Activated naive CD8-positive, alpha-beta T cell treated with anti-CD3 and anti-CD28 coated beads, Interleukin-2, amount 50 U/mL, for 24 hours (primary cell): Measurements from ENCODE around the gene CRYL1.

Experiments
- ATAC-seq: fragments of 150-1000 bp; cut with Tn5 transposase; one replicate; pipeline ENCODE4 v1.10.0; 2021
- DNase-seq: peaks from one replicate; pipeline ENCODE4 v3.0.0; 2021
- H3K27ac Mint-ChIP-seq: one replicate; pipeline ENCODE4 v1.8.0; 2021; ENCODE audit warnings: mild to moderate bottlenecking, mixed read lengths
- H3K27me3 Mint-ChIP-seq: one replicate; pipeline ENCODE4 v1.8.0; 2021; ENCODE audit warnings: mixed read lengths
- H3K36me3 Mint-ChIP-seq: one replicate; pipeline ENCODE4 v1.8.0; 2021; ENCODE audit warnings: low read depth, mixed read lengths
- H3K4me1 Mint-ChIP-seq: one replicate; pipeline ENCODE4 v1.8.0; 2021; ENCODE audit warnings: mixed read lengths
- H3K4me3 Mint-ChIP-seq: one replicate; pipeline ENCODE4 v1.8.0; 2021; ENCODE audit warnings: mild to moderate bottlenecking, moderate library complexity, mixed read lengths
- H3K9me3 Mint-ChIP-seq: one replicate; pipeline ENCODE4 v1.8.0; 2021; ENCODE audit warnings: mixed read lengths

Gene CRYL1

DNA sequence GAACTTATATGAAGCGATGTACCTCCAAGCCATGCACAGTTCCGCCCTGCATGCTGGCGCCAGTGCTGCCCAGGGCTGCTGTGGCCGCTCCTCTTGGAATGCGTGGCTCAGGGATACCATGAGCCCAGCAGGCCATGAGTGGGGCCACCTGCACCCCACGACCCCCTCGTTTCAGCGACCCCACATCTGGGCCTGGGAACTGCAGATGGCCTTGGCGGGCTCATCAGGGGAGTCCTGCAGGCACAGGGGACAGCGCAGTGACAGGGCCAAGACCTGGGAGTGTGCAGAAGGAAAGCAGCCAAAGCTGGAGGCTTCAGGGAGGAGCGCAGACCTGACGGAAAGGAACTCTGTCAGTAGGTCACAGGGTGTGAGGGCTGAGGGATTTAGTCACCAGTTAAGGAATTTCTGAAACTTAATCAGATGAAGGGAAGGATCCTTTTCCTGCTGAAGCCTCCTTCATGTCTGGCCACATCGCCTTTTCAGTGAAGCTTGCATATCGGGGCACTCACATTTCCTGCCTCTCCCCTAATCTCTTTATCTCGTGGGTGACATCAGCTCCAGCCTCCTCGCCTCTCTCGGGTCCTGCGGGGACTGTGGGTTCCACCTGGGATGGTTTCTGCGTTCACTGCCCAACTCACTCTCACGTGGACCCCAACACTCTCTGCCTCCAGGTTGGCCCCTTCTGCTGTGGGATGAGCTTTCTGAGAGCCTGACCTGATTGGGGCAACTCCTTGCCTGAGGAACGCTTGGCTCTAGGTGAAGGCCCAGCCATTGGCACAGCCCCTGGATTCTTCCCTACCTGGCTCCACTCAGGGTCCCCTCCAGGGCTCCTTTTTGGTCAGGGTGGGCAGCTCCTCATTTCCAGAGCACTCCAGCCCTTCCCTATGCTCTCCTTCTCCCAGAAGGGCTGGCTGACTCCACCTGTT, 123.5 kb downstream of the CRYL1 start:
- H3K36me3 Mint-ChIP-seq = no peaks in the 10 kb centered on the region
- H3K9me3 Mint-ChIP-seq = no peaks in the 10 kb centered on the region
- H3K4me3 Mint-ChIP-seq = no peak overlapping the region
- peaks cover 16% of the 10 kb centered on the region for H3K4me1 Mint-ChIP-seq
- no peak for DNase-seq
- no peak for ATAC-seq
- no peak overlapping the region for H3K27ac Mint-ChIP-seq
- no peaks in the 10 kb centered on the region for H3K27me3 Mint-ChIP-seq

DNA sequence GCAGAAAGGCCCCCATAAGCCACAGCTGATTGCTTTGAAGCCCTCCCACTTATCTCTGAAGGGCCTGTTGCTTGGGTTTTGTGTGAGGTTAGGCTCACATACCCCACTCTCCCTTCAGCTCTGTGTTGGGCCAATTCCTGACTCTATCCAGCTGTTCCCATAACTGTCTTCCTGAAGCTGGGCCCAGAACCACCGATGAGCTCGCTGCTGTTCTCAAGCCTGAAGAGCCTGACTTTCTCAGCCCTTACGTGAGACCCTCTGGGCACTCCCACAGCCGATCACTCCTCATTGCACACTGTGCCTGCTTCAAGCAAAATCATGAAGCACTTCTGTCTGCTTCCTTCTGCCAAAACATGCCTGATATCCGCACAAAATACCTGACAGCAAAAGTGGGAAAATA, 124.1 kb downstream of the CRYL1 start:
- Mint-ChIP-seq H3K36me3 (no peaks in the 10 kb centered on the region), H3K4me1 (peaks cover 16% of the 10 kb centered on the region), H3K9me3 (no peaks in the 10 kb centered on the region), H3K27ac (no peak overlapping the region), H3K27me3 (no peaks in the 10 kb centered on the region), H3K4me3 (no peak overlapping the region)
- ATAC-seq (no peak), DNase-seq (no peak)

DNA sequence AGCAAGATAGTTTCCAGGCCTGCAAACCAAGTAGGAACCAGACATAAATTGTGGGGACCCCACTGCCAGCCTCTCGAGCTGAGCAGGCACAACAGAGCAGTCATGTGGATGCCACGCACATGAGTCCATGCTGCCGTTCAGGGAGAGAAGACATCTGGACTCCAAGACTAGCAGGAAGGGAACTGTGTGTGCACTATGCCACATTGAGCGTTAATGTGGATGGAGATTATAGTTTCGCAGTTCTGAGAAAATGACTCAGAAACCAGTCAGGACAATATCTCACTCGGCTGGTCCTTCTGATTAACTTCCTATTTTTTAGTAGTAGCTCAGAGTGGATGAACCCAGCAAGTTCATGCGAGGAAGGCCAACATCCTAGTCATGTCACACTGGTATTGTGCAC, 124.9 kb downstream of the CRYL1 start:
- Mint-ChIP-seq H3K27me3 (no peaks in the 10 kb centered on the region), H3K4me1 (peaks cover 16% of the 10 kb centered on the region), H3K36me3 (no peaks in the 10 kb centered on the region), H3K4me3 (no peak overlapping the region), H3K27ac (no peak overlapping the region), H3K9me3 (no peaks in the 10 kb centered on the region)
- ATAC-seq (peak; percentile 35), DNase-seq (no peak)

DNA sequence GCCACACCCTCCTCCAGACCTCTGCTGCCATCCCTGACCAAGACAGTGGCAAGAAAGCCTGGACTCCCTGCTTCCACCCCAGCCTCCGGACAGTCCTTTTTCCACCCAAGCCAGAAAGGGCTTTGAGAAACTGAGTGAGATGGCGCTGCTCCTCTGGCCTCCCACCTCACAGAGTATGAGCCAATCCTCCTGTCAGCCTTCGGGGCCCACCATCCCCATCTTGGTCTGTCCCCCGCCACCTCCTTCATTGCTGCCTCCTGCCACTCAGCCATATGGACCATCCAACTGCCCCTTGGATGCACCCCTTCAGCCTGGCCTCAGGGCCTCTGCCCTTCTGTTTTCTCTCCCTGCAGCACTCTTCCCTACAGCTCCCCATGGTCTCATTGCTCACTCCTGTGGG, 125.7 kb downstream of the CRYL1 start:
- no peak for ATAC-seq
- no peak for DNase-seq
- Mint-ChIP-seq H3K4me1 (peaks cover 16% of the 10 kb centered on the region), H3K9me3 (no peaks in the 10 kb centered on the region), H3K27me3 (no peaks in the 10 kb centered on the region), H3K27ac (no peak overlapping the region), H3K4me3 (no peak overlapping the region), H3K36me3 (no peaks in the 10 kb centered on the region)

DNA sequence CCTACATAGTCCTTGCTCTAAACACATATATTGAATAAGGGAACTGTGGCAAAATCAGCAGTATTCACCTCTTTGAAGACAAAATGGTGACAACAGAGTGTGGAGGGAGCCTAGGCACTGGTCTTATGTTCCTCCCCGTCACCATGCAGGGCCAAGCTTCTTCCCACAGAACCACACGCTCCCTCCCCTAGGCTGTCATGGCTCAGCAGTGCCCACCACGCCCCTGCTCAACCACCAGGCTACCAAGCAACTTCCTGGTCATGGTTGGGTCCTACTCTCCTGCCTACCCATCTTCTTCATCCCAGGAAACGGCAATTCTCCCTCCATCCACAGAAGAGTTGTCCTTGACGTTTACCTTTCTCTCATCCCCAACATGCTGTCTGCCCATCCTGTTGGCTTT, 126.1 kb downstream of the CRYL1 start:
- no peak for DNase-seq
- no peaks in the 10 kb centered on the region for H3K9me3 Mint-ChIP-seq
- H3K36me3 Mint-ChIP-seq = no peaks in the 10 kb centered on the region
- no peak overlapping the region for H3K27ac Mint-ChIP-seq
- no peak overlapping the region for H3K4me3 Mint-ChIP-seq
- H3K27me3 Mint-ChIP-seq = no peaks in the 10 kb centered on the region
- no peak for ATAC-seq
- H3K4me1 Mint-ChIP-seq = peaks cover 16% of the 10 kb centered on the region

DNA sequence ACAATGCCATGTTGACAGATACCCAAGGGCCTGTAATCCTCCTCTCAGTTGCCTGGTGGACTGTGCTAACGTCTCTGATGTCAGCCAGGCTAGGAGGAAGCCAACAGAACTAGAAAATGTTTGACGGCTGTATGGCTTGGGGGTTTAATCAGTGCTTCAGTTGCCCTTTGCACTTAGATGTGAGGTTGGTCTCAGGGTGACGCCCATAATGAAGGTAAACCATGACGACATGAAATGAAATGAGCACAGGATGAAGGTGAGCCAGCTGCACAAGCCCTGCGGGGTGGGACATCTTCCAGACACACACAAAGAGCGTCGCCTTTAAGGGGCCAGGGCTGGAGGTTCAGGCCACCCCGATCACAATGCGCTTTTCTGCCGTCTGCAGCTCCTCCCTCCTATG, 127.2 kb downstream of the CRYL1 start:
- no peak overlapping the region for H3K27ac Mint-ChIP-seq
- peaks cover 16% of the 10 kb centered on the region for H3K4me1 Mint-ChIP-seq
- H3K4me3 Mint-ChIP-seq = no peak overlapping the region
- H3K36me3 Mint-ChIP-seq = no peaks in the 10 kb centered on the region
- no peaks in the 10 kb centered on the region for H3K27me3 Mint-ChIP-seq
- no peaks in the 10 kb centered on the region for H3K9me3 Mint-ChIP-seq
- ATAC-seq (no peak), DNase-seq (no peak)

DNA sequence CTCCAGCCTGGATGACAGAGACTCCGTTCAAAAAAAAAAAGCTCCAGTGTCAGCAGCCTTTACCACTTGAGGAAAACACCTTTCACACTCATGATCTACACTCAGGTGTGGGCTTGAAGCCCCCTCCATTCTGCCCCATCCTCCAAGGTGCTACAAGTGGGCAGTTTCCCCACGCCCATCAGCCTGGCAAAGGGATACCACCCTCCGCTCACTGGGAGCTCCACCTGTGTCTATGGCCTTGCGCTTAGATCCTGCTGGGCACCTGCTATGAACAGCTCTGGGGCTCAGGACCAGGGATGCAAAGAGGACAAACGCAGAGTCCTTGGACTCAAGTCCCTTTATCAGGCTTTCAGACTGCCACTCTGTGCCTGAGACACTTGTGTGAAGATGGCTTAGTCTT, 127.8 kb downstream of the CRYL1 start:
- no peak for ATAC-seq

DNA sequence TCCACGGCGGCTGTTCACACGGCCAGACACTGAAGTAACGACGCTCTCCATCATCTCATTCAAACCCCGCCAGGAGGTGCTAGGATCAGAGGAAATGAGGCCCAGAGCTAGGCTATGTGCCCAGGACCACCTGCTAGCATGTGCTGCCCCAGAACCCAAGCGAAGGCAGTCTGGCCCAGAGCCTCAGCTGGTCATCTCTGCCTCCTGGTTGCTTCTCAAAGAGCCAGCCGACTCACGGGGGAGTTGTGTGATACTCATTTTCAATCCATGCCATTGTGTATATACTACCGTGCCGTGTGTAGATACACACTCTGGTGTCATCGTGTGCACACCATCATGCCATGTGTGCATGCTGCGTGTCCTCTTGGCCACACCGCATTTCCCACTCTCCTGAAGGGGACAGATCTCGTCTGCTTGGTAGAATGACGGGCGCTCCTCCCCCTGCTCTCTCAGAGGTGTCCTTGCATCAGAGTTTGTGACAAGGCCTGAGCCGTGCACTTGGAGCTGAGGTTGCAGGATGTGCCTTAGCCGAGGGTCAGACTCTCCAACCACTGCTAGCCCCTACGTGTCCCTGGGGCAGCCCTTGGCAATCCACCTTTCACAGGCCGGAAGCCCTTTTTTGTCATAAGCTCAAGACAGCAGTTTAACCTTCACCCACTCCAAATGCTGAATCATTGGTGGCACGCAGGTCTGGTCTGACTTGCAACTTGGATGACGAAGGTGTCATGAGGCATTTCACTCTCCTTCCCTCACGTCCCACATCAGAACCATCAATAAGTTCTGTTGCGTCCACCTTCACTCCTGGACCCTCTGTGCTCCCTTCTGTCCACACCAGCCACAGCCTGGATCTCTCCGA, 130.4 kb downstream of the CRYL1 start:
- no peaks in the 10 kb centered on the region for H3K4me1 Mint-ChIP-seq
- H3K9me3 Mint-ChIP-seq = no peaks in the 10 kb centered on the region
- no peak for ATAC-seq

More for the DNA sequence above, 127.8 kb downstream of the CRYL1 start:
- H3K4me1 Mint-ChIP-seq = peaks cover 16% of the 10 kb centered on the region
- no peaks in the 10 kb centered on the region for H3K36me3 Mint-ChIP-seq
- DNase-seq = no peak
- H3K27me3 Mint-ChIP-seq = no peaks in the 10 kb centered on the region
- no peak overlapping the region for H3K27ac Mint-ChIP-seq
- no peaks in the 10 kb centered on the region for H3K9me3 Mint-ChIP-seq
- no peak overlapping the region for H3K4me3 Mint-ChIP-seq

DNA sequence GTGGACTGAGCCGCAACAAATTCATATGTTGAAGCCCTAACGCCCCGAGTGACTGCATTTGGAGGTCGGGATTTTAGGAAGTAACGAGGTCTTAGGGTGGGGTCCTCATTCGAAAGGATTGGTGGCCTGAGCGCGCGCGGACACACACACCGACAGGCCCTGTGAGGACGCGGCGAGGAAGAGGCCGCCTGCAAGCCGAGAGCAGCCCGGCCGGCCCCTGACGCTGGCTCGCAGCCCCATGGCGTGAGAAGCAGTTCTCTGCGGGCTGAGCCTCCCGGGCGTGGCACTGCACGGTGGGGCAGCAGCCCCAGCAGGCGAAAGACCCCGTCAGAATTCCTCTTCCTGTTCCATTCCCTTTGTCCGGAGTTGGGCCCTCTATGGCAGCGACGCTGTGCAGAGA, 131.2 kb downstream of the CRYL1 start:
- no peak overlapping the region for H3K27ac Mint-ChIP-seq
- ATAC-seq = no peak
- no peak for DNase-seq
- no peak overlapping the region for H3K4me3 Mint-ChIP-seq
- no peaks in the 10 kb centered on the region for H3K36me3 Mint-ChIP-seq
- H3K9me3 Mint-ChIP-seq = no peaks in the 10 kb centered on the region
- H3K27me3 Mint-ChIP-seq = no peaks in the 10 kb centered on the region
- no peaks in the 10 kb centered on the region for H3K4me1 Mint-ChIP-seq

More for the DNA sequence above, 130.4 kb downstream of the CRYL1 start:
- no peak for DNase-seq
- Mint-ChIP-seq H3K27ac (no peak overlapping the region), H3K36me3 (no peaks in the 10 kb centered on the region), H3K27me3 (no peaks in the 10 kb centered on the region), H3K4me3 (no peak overlapping the region)

DNA sequence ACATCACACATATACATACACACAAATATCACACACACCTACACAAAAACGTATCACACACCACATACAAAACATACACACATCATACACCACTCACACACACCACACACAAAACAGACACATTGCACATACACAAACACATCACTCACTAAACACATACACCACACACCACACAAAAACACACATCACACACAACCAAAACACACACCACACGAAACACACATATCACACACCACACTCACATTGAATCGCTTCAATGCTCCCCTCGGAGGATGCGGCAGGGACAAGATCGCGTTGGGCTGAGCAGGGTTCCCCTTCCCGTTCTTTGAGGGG, 131.5 kb downstream of the CRYL1 start:
- H3K9me3 Mint-ChIP-seq = no peaks in the 10 kb centered on the region
- no peak overlapping the region for H3K4me3 Mint-ChIP-seq
- no peak overlapping the region for H3K27ac Mint-ChIP-seq
- ATAC-seq = no peak
- H3K4me1 Mint-ChIP-seq = no peaks in the 10 kb centered on the region
- DNase-seq = no peak
- H3K36me3 Mint-ChIP-seq = no peaks in the 10 kb centered on the region
- H3K27me3 Mint-ChIP-seq = no peaks in the 10 kb centered on the region

DNA sequence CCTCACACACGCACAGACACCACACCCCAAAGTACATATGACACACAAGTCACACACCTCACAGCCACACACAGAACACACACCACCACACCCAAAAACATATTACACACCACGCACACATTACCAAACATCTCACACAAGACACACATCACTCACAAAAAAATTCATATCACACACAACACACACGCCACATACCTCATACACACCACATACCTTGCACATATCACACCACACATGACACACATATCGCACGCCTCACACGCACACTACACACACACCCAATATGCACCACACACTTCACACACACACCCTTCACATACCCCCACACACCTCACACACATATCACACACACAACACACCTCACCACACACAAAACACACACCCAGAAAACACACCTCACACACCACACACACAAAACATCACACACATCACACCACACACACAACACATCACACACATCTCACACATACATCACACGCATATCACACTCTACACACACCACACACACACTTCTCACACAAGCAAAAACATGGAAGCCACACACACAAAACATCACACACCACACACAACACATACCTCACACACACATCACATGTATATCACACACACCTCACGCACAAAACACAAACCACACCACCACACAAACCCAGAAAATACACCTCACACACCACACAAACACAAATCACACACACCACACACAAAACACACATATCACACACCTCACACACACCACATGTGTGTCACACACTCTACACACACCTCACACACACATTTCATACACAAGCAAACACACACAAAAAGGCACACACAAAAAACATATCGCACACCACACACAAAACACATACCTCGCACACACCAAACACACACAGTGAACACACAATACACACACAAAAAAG, 132.1 kb downstream of the CRYL1 start:
- Mint-ChIP-seq H3K4me3 (no peak overlapping the region), H3K9me3 (no peaks in the 10 kb centered on the region), H3K27ac (no peak overlapping the region), H3K36me3 (no peaks in the 10 kb centered on the region), H3K27me3 (no peaks in the 10 kb centered on the region), H3K4me1 (no peaks in the 10 kb centered on the region)
- ATAC-seq (no peak), DNase-seq (no peak)

DNA sequence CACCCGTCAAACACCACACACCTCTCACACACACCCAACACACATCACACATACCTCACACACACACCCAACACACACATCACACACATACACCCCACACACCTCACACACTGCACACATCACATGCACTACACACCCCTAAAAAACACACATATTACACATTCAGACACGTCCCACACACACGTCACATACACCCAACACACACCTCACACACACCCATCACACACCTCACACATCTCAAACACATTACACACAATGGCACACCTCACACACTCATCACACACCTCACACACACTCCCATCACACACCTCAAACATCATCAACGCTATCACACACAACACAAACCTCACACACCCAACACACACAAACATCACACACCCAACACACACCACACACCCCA, 133.1 kb downstream of the CRYL1 start:
- Mint-ChIP-seq H3K27me3 (no peaks in the 10 kb centered on the region), H3K27ac (no peak overlapping the region), H3K9me3 (no peaks in the 10 kb centered on the region), H3K4me3 (no peak overlapping the region), H3K36me3 (no peaks in the 10 kb centered on the region), H3K4me1 (peaks cover 3% of the 10 kb centered on the region)
- DNase-seq = no peak
- ATAC-seq = no peak

DNA sequence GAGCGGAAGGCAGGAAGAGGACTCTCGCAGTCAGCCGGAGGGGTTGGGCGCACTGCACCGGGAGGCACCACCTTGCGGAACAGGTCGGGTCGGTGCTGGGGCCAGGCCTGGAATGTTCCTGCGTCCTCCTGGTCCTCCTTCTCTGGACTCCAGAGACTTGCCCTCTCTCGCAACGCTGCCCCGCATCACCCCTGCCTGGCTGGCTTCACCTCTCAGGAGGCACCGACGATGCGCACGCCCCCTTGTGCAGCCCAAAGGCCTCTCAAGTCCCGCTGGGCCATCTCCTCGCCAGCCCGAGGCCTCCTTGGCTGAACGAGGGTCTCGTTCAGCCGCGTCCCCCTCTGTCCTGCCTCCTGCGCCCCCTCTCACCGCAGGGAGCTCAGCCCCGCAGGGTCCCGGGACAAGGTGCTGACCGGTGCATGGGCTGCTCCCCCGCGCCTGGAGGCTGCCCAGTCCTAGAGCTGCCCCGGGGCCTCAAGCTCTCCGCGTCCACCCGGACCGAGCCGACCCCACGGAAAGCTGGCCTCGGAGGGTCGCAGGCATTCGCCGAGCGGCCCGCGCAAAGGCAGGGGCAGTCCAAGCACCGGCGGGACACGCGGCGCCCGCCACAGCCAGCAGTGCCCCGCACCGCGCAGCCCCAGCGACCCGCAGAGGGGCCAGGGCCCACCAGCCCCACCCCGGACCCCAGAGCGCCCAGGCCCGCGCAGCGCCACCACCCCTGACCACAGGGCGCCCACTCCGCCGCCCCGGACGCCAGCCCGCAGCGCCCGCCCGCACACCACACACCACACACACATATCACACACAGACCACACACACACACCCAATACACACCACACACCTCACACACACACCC, 133.8 kb downstream of the CRYL1 start:
- DNase-seq (no peak), ATAC-seq (peak; percentile 9)
- H3K9me3 Mint-ChIP-seq = no peaks in the 10 kb centered on the region
- peaks cover 3% of the 10 kb centered on the region for H3K4me1 Mint-ChIP-seq
- H3K27ac Mint-ChIP-seq = no peak overlapping the region
- no peak overlapping the region for H3K4me3 Mint-ChIP-seq
- H3K36me3 Mint-ChIP-seq = no peaks in the 10 kb centered on the region
- H3K27me3 Mint-ChIP-seq = no peaks in the 10 kb centered on the region
